GM18519 (cell line): ENCODE data around the gene ZNF680.
"Not testable (repeated sequence)": the region's sequence is repeated elsewhere in the genome, so short reads cannot be mapped to it uniquely, and the experiment has no call there.

Experiments used
- ATAC-seq: cut with Tn5 transposase; IDR thresholded peaks from one replicate; pipeline ENCODE4 v1.9.1; 2021; ENCODE audit warnings: mild to moderate bottlenecking, moderate library complexity; ENCODE audit not compliant: unreplicated experiment, low FRiP score

The ZNF680 gene

DNA sequence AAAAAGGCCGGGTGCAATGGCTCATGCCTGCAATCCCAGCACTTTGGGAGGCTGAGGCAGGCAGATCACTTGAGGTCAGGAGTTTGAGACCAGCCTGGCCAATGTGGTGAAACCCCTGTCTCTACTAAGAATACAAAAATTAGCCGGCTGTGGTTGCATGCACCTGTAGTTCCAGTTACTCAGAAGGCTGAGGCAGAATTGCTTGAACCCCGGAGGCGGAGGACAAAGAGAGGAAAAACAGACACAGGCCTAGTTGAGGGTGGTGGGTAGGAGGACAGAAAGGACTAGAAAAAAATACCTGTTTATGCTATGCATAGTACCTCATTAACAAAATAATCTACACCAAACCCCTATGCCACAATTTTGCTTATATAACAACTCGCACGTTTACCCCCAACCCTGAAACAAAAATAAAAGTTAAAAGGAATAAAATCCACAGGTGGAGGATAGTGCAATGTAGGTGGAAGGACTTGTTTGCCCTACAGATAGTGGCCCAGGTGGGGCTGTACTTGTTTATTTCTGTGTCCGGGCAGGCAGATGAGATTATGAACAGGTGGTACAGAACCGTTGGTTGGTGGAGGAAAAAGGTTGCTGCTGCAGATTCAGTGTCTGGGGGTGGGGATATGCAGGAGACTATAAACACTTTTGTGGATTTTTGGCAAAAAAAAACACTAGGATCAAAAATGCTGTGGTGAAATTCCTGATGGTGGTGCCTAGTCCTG is 5.1 kb downstream of the ZNF680 start:
- no peak for ATAC-seq

- no peak for ATAC-seq
These were observed 7.8 kb downstream of the ZNF680 start for GRCh38 chr7:64555046-64555445.

DNA sequence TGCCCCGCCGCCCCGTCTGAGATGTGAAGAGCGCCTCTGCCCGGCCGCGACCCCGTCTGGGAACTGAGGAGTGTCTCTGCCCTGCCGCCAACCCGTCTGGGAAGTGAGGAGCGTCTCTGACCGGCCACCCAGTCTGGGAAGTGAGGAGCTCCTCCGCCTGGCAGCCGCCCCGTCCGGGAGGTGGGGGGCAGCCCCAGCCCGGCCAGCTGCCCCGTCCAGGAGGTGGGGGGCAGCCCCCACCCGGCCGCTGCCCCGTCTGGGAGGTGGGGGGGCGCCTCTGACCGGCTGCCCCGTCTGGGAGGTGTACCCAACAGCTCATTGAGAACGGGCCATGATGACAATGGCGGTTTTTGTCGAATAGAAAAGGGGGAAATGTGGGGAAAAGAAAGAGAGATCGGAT is 8.7 kb downstream of the ZNF680 start:
- not testable (repeated sequence) for ATAC-seq

GRCh38 chr7:64551375-64552142 is 11.3 kb downstream of the ZNF680 start:
- ATAC-seq = no peak

GRCh38 chr7:64544010-64544409 is 18.9 kb downstream of the ZNF680 start:
- no peak for ATAC-seq

- ATAC-seq = no peak
These were observed 21.2 kb downstream of the ZNF680 start for GRCh38 chr7:64541438-64542359.

DNA sequence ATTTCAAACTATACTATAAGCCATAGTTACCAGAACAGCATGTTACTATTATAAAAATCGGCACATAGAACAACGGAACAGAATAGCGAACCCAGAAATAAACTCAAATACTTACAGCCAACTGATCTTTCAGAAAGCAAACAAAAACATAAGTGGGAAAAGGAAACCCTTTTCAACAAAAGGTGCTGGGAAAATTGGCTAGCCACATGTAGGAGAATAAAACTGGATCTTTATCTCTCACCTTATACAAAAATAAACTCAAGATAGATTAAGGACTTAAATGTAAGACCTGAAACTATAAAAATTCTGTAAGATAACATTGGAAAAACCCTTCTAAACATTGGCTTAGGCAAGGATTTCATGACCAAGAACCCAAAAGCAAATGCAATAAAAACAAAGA is 29.1 kb downstream of the ZNF680 start:
- ATAC-seq = no peak

- ATAC-seq = no peak
These were observed 34.1 kb downstream of the ZNF680 start for GRCh38 chr7:64528770-64529169.

- no peak for ATAC-seq
These were observed 41.4 kb downstream of the ZNF680 start for GRCh38 chr7:64521409-64521984.

DNA sequence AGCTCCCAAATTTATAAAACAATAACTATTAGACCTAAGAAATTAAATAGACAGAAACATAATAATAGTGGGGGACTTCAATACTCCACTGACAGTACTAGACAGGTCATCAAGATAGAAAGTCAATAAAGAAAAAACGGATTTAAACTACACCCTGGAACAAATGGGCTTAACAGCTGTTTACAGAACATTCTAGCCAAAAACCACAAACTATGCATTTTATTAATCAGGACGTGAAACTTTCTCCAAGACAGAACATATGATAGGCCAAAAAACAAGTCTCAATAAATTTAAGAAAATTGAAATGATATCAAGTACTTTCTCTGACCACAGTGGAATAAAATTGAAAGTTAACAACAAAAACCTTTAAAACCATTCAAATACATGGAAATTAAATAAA is 46.4 kb downstream of the ZNF680 start:
- no peak for ATAC-seq

DNA sequence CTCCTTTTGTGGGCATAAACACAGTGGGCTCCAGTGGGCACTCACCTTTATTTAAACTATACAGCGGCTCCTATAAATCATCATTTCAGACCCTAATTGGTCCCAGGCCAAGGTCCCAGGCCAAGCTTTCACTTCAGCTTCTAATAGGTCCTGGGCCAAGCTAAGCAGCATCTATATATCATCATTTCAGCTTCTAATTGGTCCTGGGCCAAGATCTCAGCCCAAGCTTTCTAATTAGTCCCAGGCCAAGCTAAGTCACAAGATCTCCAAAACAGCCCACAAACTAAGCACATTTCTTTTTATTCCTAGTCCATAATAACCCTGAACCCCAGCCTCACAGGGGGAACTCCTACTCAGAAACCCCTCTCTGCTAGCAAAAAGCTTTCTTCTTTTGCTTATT is 47.1 kb downstream of the ZNF680 start:
- ATAC-seq = no peak

DNA sequence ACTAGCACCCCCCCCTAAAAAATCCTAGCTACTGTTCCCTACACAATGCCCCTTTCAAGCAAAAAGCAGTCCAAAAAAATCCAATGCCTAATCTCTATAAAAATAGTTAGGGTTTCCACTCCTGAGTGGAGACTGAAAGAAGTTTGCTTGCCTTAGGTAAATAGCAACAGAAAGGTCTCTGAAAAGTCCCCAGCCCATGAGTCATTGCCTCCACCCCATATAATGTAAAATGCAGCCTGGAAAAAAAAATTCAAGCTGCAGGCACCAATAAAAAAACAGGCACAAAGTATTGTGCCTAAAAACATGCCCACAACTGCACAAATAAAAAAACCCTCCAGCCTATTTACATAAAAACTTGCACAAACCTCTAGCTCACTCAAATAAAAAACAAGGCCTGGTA is 47.5 kb downstream of the ZNF680 start:
- ATAC-seq = no peak

GRCh38 chr7:64509583-64509982 is 53.3 kb downstream of the ZNF680 start:
- no peak for ATAC-seq

GRCh38 chr7:64504581-64505120 is 58.2 kb downstream of the ZNF680 start:
- ATAC-seq = no peak

DNA sequence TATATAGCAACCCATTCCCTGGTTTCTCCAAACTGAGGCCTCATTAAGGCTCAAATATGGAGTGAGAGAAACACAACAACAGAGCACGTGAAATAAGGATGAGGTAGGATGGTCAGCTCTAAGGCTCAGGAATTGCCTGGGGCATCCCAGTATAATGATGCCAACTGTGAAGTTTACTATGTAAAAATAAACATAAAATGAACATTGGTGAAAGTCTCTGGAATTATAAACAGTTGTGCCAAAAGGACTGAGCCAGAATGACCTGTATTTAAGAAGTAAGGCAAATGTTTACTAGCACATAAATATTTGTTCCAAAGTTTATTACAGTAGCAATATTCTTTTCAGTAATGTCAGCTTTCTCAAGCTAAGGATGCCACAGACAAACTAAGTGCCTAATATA is 64.6 kb downstream of the ZNF680 start:
- ATAC-seq = no peak

DNA sequence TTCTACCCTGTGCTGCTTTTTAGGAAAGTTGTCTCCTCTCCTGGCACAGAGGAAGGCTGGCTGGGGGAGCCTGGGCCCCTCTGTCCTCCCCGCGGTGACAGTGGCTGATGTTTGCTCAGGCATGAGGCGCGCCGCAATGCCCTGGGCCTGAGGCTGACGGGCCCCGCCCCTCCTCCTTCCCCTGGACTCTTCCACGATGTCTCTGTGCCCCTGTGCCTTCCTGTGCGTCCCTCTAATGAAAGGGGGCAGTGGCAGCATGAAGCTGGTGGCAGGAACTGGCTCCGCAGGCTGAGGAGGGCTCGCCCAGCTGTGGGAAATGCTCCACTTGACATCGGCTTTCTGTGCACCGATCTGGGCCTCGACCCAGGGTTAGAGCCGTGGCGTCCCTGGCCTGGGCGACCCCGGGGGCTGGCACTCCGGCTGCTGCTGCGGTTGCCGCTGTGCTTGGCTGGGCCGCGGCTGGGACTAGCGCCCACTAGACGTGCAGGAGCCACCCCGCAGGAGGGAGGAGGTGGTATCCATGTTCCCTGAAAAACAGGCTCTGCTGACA is 67.9 kb downstream of the ZNF680 start:
- no peak for ATAC-seq

GRCh38 chr7:64485623-64486022 is 77.2 kb downstream of the ZNF680 start:
- no peak for ATAC-seq
